K562 (cell line): ENCODE measurements around the gene MIEF2. TPM values are rescaled to one million over a fixed set of nuclear protein-coding genes. Genes with fewer than 3 reads are reported as not detected.

Experiments used
- C11orf30 ChIP-seq: fragments of 450-650 bp; IDR thresholded peaks from 2 replicates; pipeline ENCODE4 v1.6.1; 2016; ENCODE audit warnings: low read depth, mild to moderate bottlenecking
- CCNT2 ChIP-seq: IDR thresholded peaks from 2 replicates; pipeline ENCODE4 v1.6.1; 2011; ENCODE audit warnings: borderline replicate concordance, low read depth, mild to moderate bottlenecking, moderate library complexity, mixed read lengths, low read length; ENCODE audit not compliant: insufficient read length; ENCODE audit errors: extremely low read depth
- HMG20A ChIP-seq: fragments of 450-650 bp; formaldehyde crosslinking; conservative IDR thresholded peaks from 2 replicates; pipeline ENCODE4 v1.4.0; 2020; ENCODE audit warnings: mild to moderate bottlenecking, mixed read lengths
- RCOR1 ChIP-seq, 2 experiments: IDR thresholded peaks; 2 replicates each; pipeline ENCODE4 v1.6.1; 2012; ENCODE audit warnings: low read depth in 2 of 2, low read length in 2 of 2, borderline replicate concordance in 1 of 2, improper control_type of control experiment in 1 of 2
- SRSF3 ChIP-seq: fragments of 200-400 bp; formaldehyde crosslinking; IDR thresholded peaks from 2 replicates; pipeline ENCODE4 v1.6.1; 2016; ENCODE audit warnings: mild to moderate bottlenecking, low read length, moderate library complexity; ENCODE audit not compliant: insufficient read depth
- THAP7 ChIP-seq: fragments of 250-450 bp; sonication (Bioruptor Pico); IDR thresholded peaks from 2 replicates; pipeline ENCODE4 v1.5.0; 2021
- polyA plus RNA-seq, 8 experiments: library from polyadenylated mRNA; depleted of rRNA in 4 of 8; stranded (reverse) in 5 of 8; unstranded in 3 of 8; fragments of >200 nt; fragmentation: Nextera tagmentation in 2 of 8; fragmentation: Illumina TruSeq in 1 of 8; extraction: Ambion mirVana in 2 of 8; extraction: Trizol in 1 of 8; gene quantifications; 2 replicates each; pipeline versions ENCODE4 v1.2.1 to v1.2.3, GENCODE V29; 2011 to 2014; ENCODE audit warnings: inconsistent platforms in 1 of 8, missing spikeins in 1 of 8
- total RNA-seq, 7 experiments: library from RNA; depleted of rRNA in 6 of 7; stranded (reverse); fragments of >200 nt in 6 of 7; fragmentation: Illumina TruSeq in 2 of 7; extraction: Trizol in 2 of 7; gene quantifications; 2 replicates each; pipeline versions ENCODE4 v1.2.1 to v1.2.3, GENCODE V29; 2011 to 2021; ENCODE audit warnings: low replicate concordance in 1 of 7
- TF ChIP-seq, protein P1 (sequence below): fragments of 450-650 bp; IDR thresholded peaks from 2 replicates; pipeline ENCODE4 v1.7.0; 2016; ENCODE audit warnings: borderline replicate concordance
- TF ChIP-seq, protein P2 (sequence below): sonication (generic); formaldehyde crosslinking; IDR thresholded peaks from 2 replicates; pipeline ENCODE4 v1.9.0; 2022; ENCODE audit warnings: mild to moderate bottlenecking, missing genetic modification reagents
- TF ChIP-seq, protein P3 (sequence below): conservative IDR thresholded peaks from 2 replicates; pipeline ENCODE4 v1.6.1; 2011; ENCODE audit warnings: low read depth, mild to moderate bottlenecking, low read length; ENCODE audit not compliant: control insufficient read depth
- TF ChIP-seq, protein P4 (sequence below): fragments of 450-650 bp; IDR thresholded peaks from 2 replicates; pipeline ENCODE4 v1.6.1; 2017; ENCODE audit warnings: antibody characterized with exemption, mild to moderate bottlenecking

The MIEF2 gene
- total and polyA plus RNA-seq, 9 of the 15 experiments (the other 6 are each of a cell fraction or from before 2014, with no cell fraction given): 0.10 to 8.2 (median 2.4) TPM

GRCh38 chr17:18235743-18236256, 24.7 kb upstream of the MIEF2 start (continued):
- TF ChIP-seq SRSF3 (no peak), HMG20A (CRISPR knock-in tag) (no peak), C11orf30 (no peak), CCNT2 (no peak), RCOR1 (IDR thresholded peaks at IDR 0.05; ENCODE audit: borderline replicate concordance in 1 of 2, low read depth in 2 of 2, low read length in 2 of 2) (no peak), THAP7 (CRISPR knock-in tag) (no peak)
- TF ChIP-seq, protein P1, sequence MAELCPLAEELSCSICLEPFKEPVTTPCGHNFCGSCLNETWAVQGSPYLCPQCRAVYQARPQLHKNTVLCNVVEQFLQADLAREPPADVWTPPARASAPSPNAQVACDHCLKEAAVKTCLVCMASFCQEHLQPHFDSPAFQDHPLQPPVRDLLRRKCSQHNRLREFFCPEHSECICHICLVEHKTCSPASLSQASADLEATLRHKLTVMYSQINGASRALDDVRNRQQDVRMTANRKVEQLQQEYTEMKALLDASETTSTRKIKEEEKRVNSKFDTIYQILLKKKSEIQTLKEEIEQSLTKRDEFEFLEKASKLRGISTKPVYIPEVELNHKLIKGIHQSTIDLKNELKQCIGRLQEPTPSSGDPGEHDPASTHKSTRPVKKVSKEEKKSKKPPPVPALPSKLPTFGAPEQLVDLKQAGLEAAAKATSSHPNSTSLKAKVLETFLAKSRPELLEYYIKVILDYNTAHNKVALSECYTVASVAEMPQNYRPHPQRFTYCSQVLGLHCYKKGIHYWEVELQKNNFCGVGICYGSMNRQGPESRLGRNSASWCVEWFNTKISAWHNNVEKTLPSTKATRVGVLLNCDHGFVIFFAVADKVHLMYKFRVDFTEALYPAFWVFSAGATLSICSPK: no peak
- TF ChIP-seq, protein P2, sequence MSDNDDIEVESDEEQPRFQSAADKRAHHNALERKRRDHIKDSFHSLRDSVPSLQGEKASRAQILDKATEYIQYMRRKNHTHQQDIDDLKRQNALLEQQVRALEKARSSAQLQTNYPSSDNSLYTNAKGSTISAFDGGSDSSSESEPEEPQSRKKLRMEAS: no peak
- TF ChIP-seq, protein P3, sequence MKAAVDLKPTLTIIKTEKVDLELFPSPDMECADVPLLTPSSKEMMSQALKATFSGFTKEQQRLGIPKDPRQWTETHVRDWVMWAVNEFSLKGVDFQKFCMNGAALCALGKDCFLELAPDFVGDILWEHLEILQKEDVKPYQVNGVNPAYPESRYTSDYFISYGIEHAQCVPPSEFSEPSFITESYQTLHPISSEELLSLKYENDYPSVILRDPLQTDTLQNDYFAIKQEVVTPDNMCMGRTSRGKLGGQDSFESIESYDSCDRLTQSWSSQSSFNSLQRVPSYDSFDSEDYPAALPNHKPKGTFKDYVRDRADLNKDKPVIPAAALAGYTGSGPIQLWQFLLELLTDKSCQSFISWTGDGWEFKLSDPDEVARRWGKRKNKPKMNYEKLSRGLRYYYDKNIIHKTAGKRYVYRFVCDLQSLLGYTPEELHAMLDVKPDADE: no peak
- TF ChIP-seq, protein P4, sequence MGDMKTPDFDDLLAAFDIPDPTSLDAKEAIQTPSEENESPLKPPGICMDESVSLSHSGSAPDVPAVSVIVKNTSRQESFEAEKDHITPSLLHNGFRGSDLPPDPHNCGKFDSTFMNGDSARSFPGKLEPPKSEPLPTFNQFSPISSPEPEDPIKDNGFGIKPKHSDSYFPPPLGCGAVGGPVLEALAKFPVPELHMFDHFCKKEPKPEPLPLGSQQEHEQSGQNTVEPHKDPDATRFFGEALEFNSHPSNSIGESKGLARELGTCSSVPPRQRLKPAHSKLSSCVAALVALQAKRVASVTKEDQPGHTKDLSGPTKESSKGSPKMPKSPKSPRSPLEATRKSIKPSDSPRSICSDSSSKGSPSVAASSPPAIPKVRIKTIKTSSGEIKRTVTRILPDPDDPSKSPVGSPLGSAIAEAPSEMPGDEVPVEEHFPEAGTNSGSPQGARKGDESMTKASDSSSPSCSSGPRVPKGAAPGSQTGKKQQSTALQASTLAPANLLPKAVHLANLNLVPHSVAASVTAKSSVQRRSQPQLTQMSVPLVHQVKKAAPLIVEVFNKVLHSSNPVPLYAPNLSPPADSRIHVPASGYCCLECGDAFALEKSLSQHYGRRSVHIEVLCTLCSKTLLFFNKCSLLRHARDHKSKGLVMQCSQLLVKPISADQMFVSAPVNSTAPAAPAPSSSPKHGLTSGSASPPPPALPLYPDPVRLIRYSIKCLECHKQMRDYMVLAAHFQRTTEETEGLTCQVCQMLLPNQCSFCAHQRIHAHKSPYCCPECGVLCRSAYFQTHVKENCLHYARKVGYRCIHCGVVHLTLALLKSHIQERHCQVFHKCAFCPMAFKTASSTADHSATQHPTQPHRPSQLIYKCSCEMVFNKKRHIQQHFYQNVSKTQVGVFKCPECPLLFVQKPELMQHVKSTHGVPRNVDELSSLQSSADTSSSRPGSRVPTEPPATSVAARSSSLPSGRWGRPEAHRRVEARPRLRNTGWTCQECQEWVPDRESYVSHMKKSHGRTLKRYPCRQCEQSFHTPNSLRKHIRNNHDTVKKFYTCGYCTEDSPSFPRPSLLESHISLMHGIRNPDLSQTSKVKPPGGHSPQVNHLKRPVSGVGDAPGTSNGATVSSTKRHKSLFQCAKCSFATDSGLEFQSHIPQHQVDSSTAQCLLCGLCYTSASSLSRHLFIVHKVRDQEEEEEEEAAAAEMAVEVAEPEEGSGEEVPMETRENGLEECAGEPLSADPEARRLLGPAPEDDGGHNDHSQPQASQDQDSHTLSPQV: no peak
- TF ChIP-seq, all 486 proteins: peak for 0
